Stimulated activated CD8-positive, alpha-beta memory T cell treated with anti-CD3 and anti-CD28 coated beads, Interleukin-12 subunit alpha, Interleukin-12 subunit beta, amount 100 ng/mL, for 4 hours (primary cell): ENCODE data around the gene RNU7-1.
A peak's percentile ranks its signal among the peaks of the same experiment; 100 is the strongest.

Source experiments
- DNase-seq: peaks from one replicate; pipeline ENCODE4 v3.0.0-alpha.2; 2020; ENCODE audit warnings: low read depth

Gene RNU7-1

GRCh38 chr12:6937481-6938352 is 5.9 kb upstream of the RNU7-1 start:
- DNase-seq, result peak; percentile 87

- no peak for DNase-seq
Measured at GRCh38 chr12:6938353-6939190, 5.0 kb upstream of the RNU7-1 start.

- no peak for DNase-seq
Measured at GRCh38 chr12:6939191-6939540, 4.5 kb upstream of the RNU7-1 start.

GRCh38 chr12:6941267-6941666 is 2.3 kb upstream of the RNU7-1 start:
- DNase-seq, result no peak

GRCh38 chr12:6941782-6942181 is 1.8 kb upstream of the RNU7-1 start:
- DNase-seq, result no peak

GRCh38 chr12:6942331-6942665 is 1.3 kb upstream of the RNU7-1 start:
- DNase-seq, result no peak

- DNase-seq, result peak; percentile 32
Measured at GRCh38 chr12:6943389-6943721, 261 bp upstream of the RNU7-1 start.

- peak; percentile 71 for DNase-seq
Measured at GRCh38 chr12:6944381-6945186, 968 bp downstream of the RNU7-1 start.

GRCh38 chr12:6945613-6946012 is 2.0 kb downstream of the RNU7-1 start:
- no peak for DNase-seq

GRCh38 chr12:6946033-6946919 is 2.7 kb downstream of the RNU7-1 start:
- peak; percentile 43 for DNase-seq

GRCh38 chr12:6946920-6947374 is 3.3 kb downstream of the RNU7-1 start:
- DNase-seq, result no peak

- no peak for DNase-seq
Measured at GRCh38 chr12:6947615-6948014, 4.0 kb downstream of the RNU7-1 start.

- DNase-seq, result no peak
Measured at GRCh38 chr12:6948873-6949594, 5.4 kb downstream of the RNU7-1 start.

GRCh38 chr12:6950401-6950801 is 6.8 kb downstream of the RNU7-1 start:
- DNase-seq, result no peak

- peak; percentile 65 for DNase-seq
Measured at GRCh38 chr12:6950811-6951540, 7.4 kb downstream of the RNU7-1 start, which contains the start of gene PTPN6. TSS of gene PTPN6 (plus strand) at chr12:6951356. CDS start at chr12:6951513, 157 bp downstream.

- no peak for DNase-seq
Measured at GRCh38 chr12:6951551-6952120, 8.0 kb downstream of the RNU7-1 start.

- DNase-seq, result no peak
Measured at GRCh38 chr12:6952121-6952862, 8.7 kb downstream of the RNU7-1 start.

- DNase-seq, result no peak
Measured at GRCh38 chr12:6952863-6953441, 9.3 kb downstream of the RNU7-1 start.
